Measurements from ENCODE around the gene SPEM3. TPM values are rescaled to one million over a fixed set of nuclear protein-coding genes. Genes with fewer than 3 reads are reported as not detected.

Gene SPEM3
- total and polyA plus RNA-seq, 2 experiments from 2014 or later: not detected

DNA sequence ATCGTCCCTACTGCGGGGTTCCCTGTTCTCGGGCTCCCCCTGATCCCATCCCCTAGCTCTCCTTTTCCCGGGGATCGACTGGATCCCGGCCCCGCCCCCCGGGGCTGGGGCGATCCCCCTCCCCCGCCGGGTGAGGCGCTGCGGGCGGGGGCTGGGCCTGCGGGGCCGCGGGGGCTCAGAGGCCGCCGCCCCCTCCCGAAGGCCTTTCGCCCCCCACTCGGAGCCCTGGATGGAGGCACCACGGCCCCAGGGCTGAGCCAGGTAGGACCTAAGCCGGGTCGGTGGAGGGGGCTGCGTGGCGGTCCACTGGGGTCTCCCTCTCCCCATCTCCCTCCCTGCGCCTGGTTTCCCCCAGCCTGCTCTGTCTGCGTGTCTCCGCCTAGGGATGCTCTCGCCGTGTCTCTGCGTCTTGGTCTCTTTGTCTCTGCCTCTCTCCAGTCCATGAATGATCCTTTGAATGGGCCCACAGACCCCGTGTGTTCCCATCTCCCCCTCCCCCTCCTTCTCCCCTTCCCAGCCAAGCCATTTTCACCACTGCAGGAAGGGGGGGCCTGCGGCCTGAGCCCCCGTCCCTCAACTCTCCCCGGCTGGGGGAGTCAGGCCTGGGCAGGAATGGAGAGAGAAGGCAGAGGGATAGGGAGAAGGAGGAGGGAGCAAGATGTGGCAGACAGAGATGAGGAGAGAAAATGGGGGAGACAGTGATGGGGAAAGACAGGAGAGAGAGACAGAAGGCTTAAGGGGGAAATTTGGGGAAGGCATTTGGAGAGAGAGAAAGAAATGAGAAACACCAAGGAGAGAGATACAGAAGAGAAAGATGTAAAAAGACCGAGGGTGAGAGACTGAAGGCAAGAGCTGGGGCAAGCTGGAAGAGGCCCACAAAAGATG is 23.1 kb upstream of the SPEM3 start:
- no peaks in the 10 kb centered on the region for H3K27me3 ChIP-seq (replicated peaks; ENCODE audit: insufficient read depth)
- 5 to 9% methylated on average over 15 to 38 of the region's 38 CpGs for WGBS, 2 experiments (ENCODE audit: low coverage in 1 of 2, low lambda C conversion rate in 2 of 2, missing lambda C conversion rate in 2 of 2)
- no peaks in the 10 kb centered on the region for H3K9me3 ChIP-seq (ENCODE audit: low read depth)
- H3K4me1 ChIP-seq (ENCODE audit: insufficient read depth): peaks cover 6% of the 10 kb centered on the region
- H4K20me1 ChIP-seq (ENCODE audit: insufficient read depth): no peaks in the 10 kb centered on the region
- H2AFZ ChIP-seq: peak overlapping the region; percentile 70
- H3K9ac ChIP-seq: peak overlapping the region; percentile 84
- H3K79me2 ChIP-seq (ENCODE audit: insufficient read depth): peaks cover 14% of the 10 kb centered on the region
- H3K27ac ChIP-seq: peak overlapping the region; percentile 48
- in situ Hi-C loops (cut with MboI): no loop called here
- H3K4me3 ChIP-seq: peak overlapping the region; percentile 79
- peak; percentile 51 for DNase-seq
- H3F3A ChIP-seq (ENCODE audit: insufficient read depth): no peaks in the 10 kb centered on the region
- TF ChIP-seq EZH2 (IDR thresholded peaks at IDR 0.05; ENCODE audit: insufficient read depth, poor library complexity, severe bottlenecking) (no peak), EZH2phosphoT487 (IDR thresholded peaks at IDR 0.05; ENCODE audit: insufficient read depth, low read depth) (no peak)
- no peaks in the 10 kb centered on the region for H3K36me3 ChIP-seq (ENCODE audit: low read depth)
- H3K4me2 ChIP-seq (ENCODE audit: unreplicated experiment): peak overlapping the region; percentile 80
- H3K9me2 ChIP-seq (ENCODE audit: insufficient read depth): no peaks in the 10 kb centered on the region

DNA sequence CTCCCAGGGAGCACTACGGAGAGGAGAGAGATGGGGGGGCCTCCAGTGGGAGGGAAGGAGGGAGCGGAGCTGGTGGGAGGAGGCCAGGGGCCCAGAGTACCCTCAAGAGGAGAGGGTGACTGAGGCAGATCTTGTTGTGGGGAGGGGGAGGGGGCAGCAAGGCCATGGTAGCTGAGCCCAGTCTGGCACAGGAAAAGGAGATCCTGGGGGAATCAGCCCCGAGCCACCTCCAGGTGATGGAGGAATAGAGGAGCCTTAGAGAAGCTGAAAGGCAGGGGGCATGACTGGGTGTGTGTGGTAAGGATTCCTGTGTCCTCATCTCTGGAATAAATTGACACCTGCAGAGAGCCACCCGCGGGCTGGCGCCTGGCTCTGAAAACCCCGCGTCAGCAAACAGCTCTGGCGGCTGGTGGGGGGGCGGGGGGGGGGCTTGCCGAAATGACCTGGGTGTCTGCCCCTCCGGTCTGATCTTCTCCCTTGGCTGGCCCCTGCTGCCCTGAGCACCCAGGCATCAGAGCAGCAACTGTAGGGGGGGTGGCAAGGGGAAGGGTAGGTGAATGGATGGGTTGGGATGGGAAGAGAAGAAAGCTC is 22.3 kb upstream of the SPEM3 start:
- Histone ChIP-seq H3K79me2 (ENCODE audit: insufficient read depth) (peaks cover 14% of the 10 kb centered on the region), H3F3A (ENCODE audit: insufficient read depth) (no peaks in the 10 kb centered on the region), H3K9ac (peak overlapping the region; percentile 84), H3K9me2 (ENCODE audit: insufficient read depth) (no peaks in the 10 kb centered on the region), H3K4me2 (ENCODE audit: unreplicated experiment) (peak overlapping the region; percentile 80), H3K4me3 (peak overlapping the region; percentile 79), H3K27me3 (replicated peaks; ENCODE audit: insufficient read depth) (no peaks in the 10 kb centered on the region), H3K9me3 (ENCODE audit: low read depth) (no peaks in the 10 kb centered on the region), H3K4me1 (ENCODE audit: insufficient read depth) (peaks cover 6% of the 10 kb centered on the region), H2AFZ (no peak overlapping the region), H3K27ac (no peak overlapping the region), H3K36me3 (ENCODE audit: low read depth) (no peaks in the 10 kb centered on the region), H4K20me1 (ENCODE audit: insufficient read depth) (no peaks in the 10 kb centered on the region)
- DNase-seq: peak; percentile 7
- in situ Hi-C loops (cut with MboI): no loop called here
- TF ChIP-seq EZH2 (IDR thresholded peaks at IDR 0.05; ENCODE audit: insufficient read depth, poor library complexity, severe bottlenecking) (no peak), EZH2phosphoT487 (IDR thresholded peaks at IDR 0.05; ENCODE audit: insufficient read depth, low read depth) (no peak)
- WGBS, 2 experiments (ENCODE audit: low coverage in 1 of 2, low lambda C conversion rate in 2 of 2, missing lambda C conversion rate in 2 of 2): 72 to 80% methylated on average over 8 to 12 of the region's 12 CpGs

DNA sequence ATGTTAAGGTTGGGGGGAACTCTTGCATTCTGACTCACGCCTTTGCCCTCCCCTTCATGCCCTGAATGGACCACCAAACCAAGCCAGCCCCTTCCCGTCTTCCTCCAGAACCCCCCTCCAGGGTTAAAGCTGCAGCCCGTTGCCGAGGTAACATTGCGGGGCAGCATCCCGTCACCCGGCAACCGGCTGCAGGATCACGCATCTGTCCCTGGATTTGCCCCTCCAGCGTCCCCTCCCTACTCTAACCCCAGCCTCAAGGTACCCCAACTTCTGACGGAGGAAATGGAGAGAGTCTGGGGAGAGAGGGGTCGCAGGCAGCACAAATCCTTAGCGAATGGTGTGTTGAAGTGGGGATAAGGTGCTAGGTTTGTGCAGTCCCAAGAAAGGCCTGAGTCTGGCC is 21.6 kb upstream of the SPEM3 start:
- DNase-seq: no peak
- Histone ChIP-seq H3K36me3 (ENCODE audit: low read depth) (no peaks in the 10 kb centered on the region), H3K4me3 (no peak overlapping the region), H3K4me1 (ENCODE audit: insufficient read depth) (peaks cover 6% of the 10 kb centered on the region), H3K4me2 (ENCODE audit: unreplicated experiment) (no peak overlapping the region), H3K27me3 (replicated peaks; ENCODE audit: insufficient read depth) (no peaks in the 10 kb centered on the region), H4K20me1 (ENCODE audit: insufficient read depth) (no peaks in the 10 kb centered on the region), H3K27ac (no peak overlapping the region), H3K9me3 (ENCODE audit: low read depth) (no peaks in the 10 kb centered on the region), H2AFZ (no peak overlapping the region), H3K79me2 (ENCODE audit: insufficient read depth) (peaks cover 9% of the 10 kb centered on the region), H3K9ac (no peak overlapping the region), H3K9me2 (ENCODE audit: insufficient read depth) (no peaks in the 10 kb centered on the region), H3F3A (ENCODE audit: insufficient read depth) (0 out of 2 replicates have a peak, but pooled peaks cover 1% of the 10 kb centered on the region)
- TF ChIP-seq EZH2 (IDR thresholded peaks at IDR 0.05; ENCODE audit: insufficient read depth, poor library complexity, severe bottlenecking) (no peak), EZH2phosphoT487 (IDR thresholded peaks at IDR 0.05; ENCODE audit: insufficient read depth, low read depth) (no peak)
- WGBS, 2 experiments (ENCODE audit: low coverage in 1 of 2, low lambda C conversion rate in 2 of 2, missing lambda C conversion rate in 2 of 2): 83 to 84% methylated on average over 13 of the region's 13 CpGs
- in situ Hi-C loops (cut with MboI): no loop called here

DNA sequence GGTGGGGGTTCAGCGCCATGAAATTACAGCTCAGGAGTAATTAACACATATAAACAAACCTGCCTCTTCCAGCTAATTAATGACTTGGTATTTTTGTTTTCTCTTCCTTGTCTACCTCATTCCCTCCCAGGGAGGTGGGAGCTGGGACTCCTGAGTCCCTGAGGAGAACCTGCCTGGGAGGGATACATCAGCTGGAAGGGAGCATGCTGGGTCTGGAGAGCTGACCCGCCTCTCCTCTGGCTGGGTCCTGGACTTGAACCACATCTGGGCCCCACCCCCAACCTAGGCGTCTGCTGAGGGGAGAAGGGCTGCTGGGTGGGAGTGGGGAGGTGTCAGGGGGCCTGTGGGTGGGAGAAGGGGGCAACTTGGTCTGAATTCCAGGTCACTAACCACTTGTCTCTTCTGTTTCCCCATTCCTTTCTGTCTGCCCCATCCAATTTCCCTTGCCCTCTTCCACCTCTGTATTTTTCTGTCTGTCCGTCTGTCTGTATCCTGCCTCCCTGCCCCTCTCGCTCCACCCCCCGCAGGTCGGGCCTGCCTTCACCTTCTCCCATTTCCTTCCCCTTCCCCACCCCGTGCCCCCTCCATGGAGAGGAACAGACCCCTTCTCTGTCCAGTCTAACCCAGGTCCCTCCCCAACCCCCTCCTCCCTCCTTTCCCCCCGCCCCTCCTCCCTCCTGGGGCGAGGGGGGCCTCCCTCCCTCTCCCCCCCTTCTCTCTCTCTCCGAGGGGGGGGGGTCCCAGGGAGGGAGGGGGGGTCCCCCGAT is 21.0 kb upstream of the SPEM3 start, which contains the start of gene NLGN2:
Gene NLGN2 (plus strand): TSS at position 361 of the 767 bp plus-strand sequence. CDS start 411 bp downstream, outside the sequence.
- Histone ChIP-seq H3K27me3 (replicated peaks; ENCODE audit: insufficient read depth) (no peaks in the 10 kb centered on the region), H3K4me2 (ENCODE audit: unreplicated experiment) (no peak within 1 kb of the TSS), H4K20me1 (ENCODE audit: insufficient read depth) (no peaks in the 10 kb centered on the region), H3K79me2 (ENCODE audit: insufficient read depth) (peaks cover 5% of the 10 kb centered on the region; the same call in 1 of the 2 replicates), H3K9ac (no peak within 1 kb of the TSS), H3K27ac (no peak within 1 kb of the TSS), H3K4me3 (no peak within 1 kb of the TSS), H3K36me3 (ENCODE audit: low read depth) (no peaks in the 10 kb centered on the region), H3K4me1 (ENCODE audit: insufficient read depth) (peaks cover 10% of the 10 kb centered on the region), H2AFZ (no peak within 1 kb of the TSS), H3K9me3 (ENCODE audit: low read depth) (no peaks in the 10 kb centered on the region), H3F3A (ENCODE audit: insufficient read depth) (peaks cover 7% of the 10 kb centered on the region), H3K9me2 (ENCODE audit: insufficient read depth) (no peaks in the 10 kb centered on the region)
- DNase-seq: no peak
- 71 to 85% methylated on average over 3 to 12 of the region's 12 CpGs for WGBS, 2 experiments (ENCODE audit: low coverage in 1 of 2, low lambda C conversion rate in 2 of 2, missing lambda C conversion rate in 2 of 2)
- TF ChIP-seq EZH2 (IDR thresholded peaks at IDR 0.05; ENCODE audit: insufficient read depth, poor library complexity, severe bottlenecking) (no peak), EZH2phosphoT487 (IDR thresholded peaks at IDR 0.05; ENCODE audit: insufficient read depth, low read depth) (no peak)
- in situ Hi-C loops (cut with MboI): no loop called here
